ENCODE results near the gene IRX2. TPM values are rescaled to one million over a fixed set of nuclear protein-coding genes. Genes with fewer than 3 reads are reported as not detected.

The IRX2 gene
- total and polyA plus RNA-seq, 10 of the 15 experiments (the other 5 are each of a cell fraction or from before 2014, with no cell fraction given) = not detected

DNA sequence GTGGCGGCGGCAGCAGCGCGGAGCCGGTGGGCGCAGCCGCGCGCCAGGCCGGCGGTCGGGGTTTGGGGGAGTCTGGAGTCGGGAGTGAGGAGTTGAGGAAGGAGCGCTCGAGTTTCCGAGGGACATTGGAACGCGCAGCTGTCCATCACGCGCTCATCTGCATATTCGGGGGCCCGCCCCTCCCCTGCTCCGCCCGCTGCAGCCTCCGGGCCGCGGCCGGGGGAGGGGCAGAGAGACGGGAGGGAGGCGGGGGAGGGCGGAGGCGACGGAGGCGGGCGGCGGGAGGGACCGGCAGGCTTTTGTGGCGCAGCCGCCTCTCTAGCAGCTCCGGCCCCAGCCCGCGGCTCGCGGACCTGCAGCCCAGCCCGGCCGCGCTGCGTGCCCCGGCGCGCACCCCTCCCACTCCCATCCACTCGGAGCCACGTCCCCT lies at the start of gene IRX2 (continued):
- TF ChIP-seq REST (IDR thresholded peaks at IDR 0.05; ENCODE audit: low read depth, low read length) (no peak), SMC3 (IDR thresholded peaks at IDR 0.05; ENCODE audit: borderline replicate concordance, low read length) (no peak), CBX3 (IDR thresholded peaks at IDR 0.05; ENCODE audit: borderline replicate concordance, low read depth) (no peak), ETV6 (conservative IDR thresholded peaks at IDR 0.05 in 1 of 2, IDR thresholded peaks at IDR 0.05 in 1 of 2; ENCODE audit: borderline replicate concordance in 1 of 2, low read depth in 1 of 2) (no peak), ZBTB4 (CRISPR knock-in tag; IDR thresholded peaks at IDR 0.05) (no peak), SMAD5 (IDR thresholded peaks at IDR 0.05; ENCODE audit: low read depth) (no peak), LARP7 (IDR thresholded peaks at IDR 0.05) (no peak), RELA (IDR thresholded peaks at IDR 0.05; ENCODE audit: borderline replicate concordance, partially characterized antibody) (no peak)
